OCI-LY1 (cell line): ENCODE measurements around the gene OVAAL.
"Not testable (repeated sequence)": the region's sequence is repeated elsewhere in the genome, so short reads cannot be mapped to it uniquely, and the experiment has no call there.

Experiments
- EZH2 ChIP-seq: fragments of 200-600 bp; sonication (generic), shearing (Covaris generic); IDR thresholded peaks from 2 replicates; pipeline ENCODE4 v1.8.0; 2017; ENCODE audit warnings: borderline replicate concordance, mixed run types, mild to moderate bottlenecking, antibody characterized with exemption, low read length, moderate library complexity, mixed read lengths
- TF ChIP-seq, protein P1 (sequence below): fragments of 200-600 bp; sonication (generic), shearing (Covaris generic); IDR thresholded peaks from 2 replicates; pipeline ENCODE4 v1.5.1; 2017; ENCODE audit warnings: mild to moderate bottlenecking, antibody characterized with exemption, low read length, moderate library complexity, mixed read lengths

DNA sequence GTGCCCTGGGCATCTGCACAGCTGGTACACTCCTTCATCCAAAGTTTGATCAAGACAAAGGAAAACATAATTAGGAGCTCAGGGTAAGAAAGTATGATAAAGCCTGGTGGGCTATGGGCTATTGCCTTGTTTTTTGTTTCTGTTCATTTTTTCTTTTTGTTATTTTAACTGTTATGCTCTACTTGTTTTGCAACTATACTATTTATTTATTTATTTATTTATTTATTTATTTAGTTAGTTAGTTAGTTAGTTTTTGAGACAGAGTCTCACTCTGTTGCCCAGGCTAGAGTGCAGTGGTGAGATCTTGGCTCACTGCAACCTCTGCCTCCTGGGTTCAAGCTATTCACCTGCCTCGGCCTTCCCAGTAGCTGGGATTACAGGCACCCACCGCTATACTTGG, 5.7 kb upstream of the OVAAL start:
- TF ChIP-seq, protein P1, sequence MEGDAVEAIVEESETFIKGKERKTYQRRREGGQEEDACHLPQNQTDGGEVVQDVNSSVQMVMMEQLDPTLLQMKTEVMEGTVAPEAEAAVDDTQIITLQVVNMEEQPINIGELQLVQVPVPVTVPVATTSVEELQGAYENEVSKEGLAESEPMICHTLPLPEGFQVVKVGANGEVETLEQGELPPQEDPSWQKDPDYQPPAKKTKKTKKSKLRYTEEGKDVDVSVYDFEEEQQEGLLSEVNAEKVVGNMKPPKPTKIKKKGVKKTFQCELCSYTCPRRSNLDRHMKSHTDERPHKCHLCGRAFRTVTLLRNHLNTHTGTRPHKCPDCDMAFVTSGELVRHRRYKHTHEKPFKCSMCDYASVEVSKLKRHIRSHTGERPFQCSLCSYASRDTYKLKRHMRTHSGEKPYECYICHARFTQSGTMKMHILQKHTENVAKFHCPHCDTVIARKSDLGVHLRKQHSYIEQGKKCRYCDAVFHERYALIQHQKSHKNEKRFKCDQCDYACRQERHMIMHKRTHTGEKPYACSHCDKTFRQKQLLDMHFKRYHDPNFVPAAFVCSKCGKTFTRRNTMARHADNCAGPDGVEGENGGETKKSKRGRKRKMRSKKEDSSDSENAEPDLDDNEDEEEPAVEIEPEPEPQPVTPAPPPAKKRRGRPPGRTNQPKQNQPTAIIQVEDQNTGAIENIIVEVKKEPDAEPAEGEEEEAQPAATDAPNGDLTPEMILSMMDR, result not testable (repeated sequence)
- not testable (repeated sequence) for TF ChIP-seq EZH2
